T-cell (primary cell): ENCODE data around the gene PLD3. TPM values are rescaled to one million over a fixed set of nuclear protein-coding genes. Genes with fewer than 3 reads are reported as not detected.

Source experiments
- ATAC-seq, 4 experiments: fragments of 200-7000 bp in 3 of 4; fragments of 150-1000 bp in 1 of 4; cut with Tn5 transposase; replicated peaks in 1 of 4; 1 replicate in 3 of 4; 2 replicates in 1 of 4; pipeline ENCODE4 v1.10.0; 2021; ENCODE audit warnings: moderate library complexity in 3 of 4, mild to moderate bottlenecking in 2 of 4, moderate number of reproducible peaks in 1 of 4
- CTCF ChIA-PET, 2 donors: fragments of 300-600 bp; sonication (Branson Sonifier 250); formaldehyde crosslinking; loops; one replicate each; lab custom pipeline; 2022; ENCODE audit warnings: antibody characterized with exemption in 2 of 2; lab: Charles Lee
- POLR2A ChIA-PET, 2 donors: fragments of 300-600 bp; sonication (Branson Sonifier 250); formaldehyde crosslinking; loops; one replicate each; lab custom pipeline; 2022; ENCODE audit warnings: antibody characterized with exemption in 2 of 2; lab: Charles Lee
- DNase-seq, 35 experiments: peaks; one replicate each; pipeline versions ENCODE4 v3.0.0 to v3.0.0-alpha.2; 2013 to 2023
- H3K27ac ChIP-seq: one replicate; pipeline ENCODE4 v1.5.1; 2013; ENCODE audit warnings: low read length
- H3K27me3 ChIP-seq, 2 experiments: replicated peaks in 1 of 2; 1 replicate in 1 of 2; 2 replicates in 1 of 2; pipeline versions ENCODE4 v1.6.1 to v1.7.0; 2013; ENCODE audit warnings: low read length in 1 of 2, mixed read lengths in 1 of 2; ENCODE audit not compliant: control insufficient read depth in 2 of 2, insufficient read depth in 2 of 2; ENCODE audit errors: extremely low read depth in 1 of 2
- H3K36me3 ChIP-seq, 2 donors: 1 replicate in 1 of 2; 2 replicates in 1 of 2; pipeline versions ENCODE4 v1.6.1 to v1.7.0; 2013; ENCODE audit warnings: low read length in 1 of 2; ENCODE audit not compliant: control insufficient read depth in 2 of 2, insufficient read depth in 1 of 2; ENCODE audit errors: extremely low read depth in 1 of 2
- H3K4me1 ChIP-seq, 2 experiments: 1 replicate in 1 of 2; 2 replicates in 1 of 2; pipeline versions ENCODE4 v1.6.1 to v1.7.0; 2013; ENCODE audit warnings: low read length in 2 of 2, mixed read lengths in 1 of 2; ENCODE audit not compliant: insufficient read depth in 2 of 2, control insufficient read depth in 1 of 2; ENCODE audit errors: extremely low read depth in 1 of 2
- H3K4me3 ChIP-seq, 2 donors: 1 replicate in 1 of 2; 2 replicates in 1 of 2; pipeline versions ENCODE4 v1.5.1 to v1.7.0; 2013; ENCODE audit warnings: mild to moderate bottlenecking in 2 of 2, low read length in 1 of 2, moderate library complexity in 1 of 2; ENCODE audit not compliant: control insufficient read depth in 1 of 2; ENCODE audit errors: extremely low read depth in 1 of 2
- H3K9me3 ChIP-seq: 2 replicates; pipeline ENCODE4 v1.7.0; 2013
- H3K27ac Mint-ChIP-seq, 2 donors: one replicate each; pipeline ENCODE4 v1.8.0; 2020 to 2021; ENCODE audit warnings: mild to moderate bottlenecking in 2 of 2, mixed read lengths in 2 of 2
- H3K27me3 Mint-ChIP-seq, 2 donors: one replicate each; pipeline ENCODE4 v1.8.0; 2021 to 2022; ENCODE audit warnings: mixed read lengths in 2 of 2
- H3K36me3 Mint-ChIP-seq: one replicate; pipeline ENCODE4 v1.8.0; 2021; ENCODE audit warnings: mixed read lengths
- H3K4me1 Mint-ChIP-seq, 3 donors: one replicate each; pipeline ENCODE4 v1.8.0; 2020 to 2022; ENCODE audit warnings: mixed read lengths in 3 of 3, mild to moderate bottlenecking in 1 of 3
- H3K4me3 Mint-ChIP-seq, 3 donors: one replicate each; pipeline ENCODE4 v1.8.0; 2020 to 2022; ENCODE audit warnings: mild to moderate bottlenecking in 3 of 3, mixed read lengths in 3 of 3, moderate library complexity in 3 of 3
- H3K9me3 Mint-ChIP-seq, 3 donors: one replicate each; pipeline ENCODE4 v1.8.0; 2020 to 2022; ENCODE audit warnings: mixed read lengths in 3 of 3
- WGBS: methylation state at CpG from one replicate; pipeline ENCODE4 v1.1.5; 2013; ENCODE audit warnings: missing lambda C conversion rate; ENCODE audit not compliant: insufficient coverage; 5-methylcytosine and 5-hydroxymethylcytosine counted together
- total RNA-seq, 35 experiments: library from RNA in 6 of 35; stranded (reverse) in 6 of 35; fragments of 120-200 nt in 1 of 35; gene quantifications; one replicate each; pipeline versions ENCODE4 v1.2.1 to v1.2.4 and lab custom pipeline; 2013 to 2026

Gene PLD3
- total RNA-seq, 5 donors from 2014 or later (not counting 1 experiment from before 2014, with no cell fraction given) = 71.0 to 120 (median 118) TPM

DNA sequence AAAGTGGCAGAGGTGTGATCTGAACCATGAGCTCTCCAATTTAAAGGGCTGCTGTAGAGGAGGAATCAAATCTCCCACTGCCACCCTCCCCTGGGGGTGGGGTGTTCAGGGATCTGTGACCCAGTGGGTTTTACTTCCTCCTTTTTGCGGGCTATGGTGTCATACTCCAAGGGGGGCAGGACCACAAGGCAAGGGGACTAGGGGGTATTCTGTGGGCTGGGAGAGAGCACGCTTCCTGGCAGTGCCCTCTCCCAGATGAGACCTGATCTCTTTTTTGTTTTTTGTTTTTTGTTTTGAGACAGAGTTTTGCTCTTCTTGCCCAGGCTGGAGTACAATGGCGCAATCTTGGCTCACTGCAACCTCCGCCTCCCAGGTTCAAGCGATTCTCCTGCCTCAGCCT lies 10.3 kb downstream of the PLD3 start:
- H3K27ac Mint-ChIP-seq = no peak overlapping the region
- H3K27me3 Mint-ChIP-seq = no peaks in the 10 kb centered on the region
- WGBS = 70% methylated on average over 2 of the region's 5 CpGs
- H3K9me3 Mint-ChIP-seq = no peaks in the 10 kb centered on the region
- peaks cover 22% of the 10 kb centered on the region for H3K36me3 Mint-ChIP-seq
- H3K9me3 ChIP-seq = no peaks in the 10 kb centered on the region
- DNase-seq (peak in 3 of 35 experiments; percentile 10 to 46 (median 11)), ATAC-seq (no peak)
- no peak overlapping the region for H3K4me3 ChIP-seq
- peaks cover 0 to 10% of the 10 kb centered on the region in 2 experiments for H3K4me1 ChIP-seq
- H3K4me3 Mint-ChIP-seq = no peak overlapping the region
- CTCF ChIA-PET = no interaction called here
- peaks cover 21 to 26% (median 22%) of the 10 kb centered on the region in 3 donors for H3K4me1 Mint-ChIP-seq
- no peaks in the 10 kb centered on the region for H3K27me3 ChIP-seq
- POLR2A ChIA-PET = no interaction called here
- H3K27ac ChIP-seq = no peak overlapping the region
- H3K36me3 ChIP-seq = peaks cover 6 to 8% of the 10 kb centered on the region in 2 donors

DNA sequence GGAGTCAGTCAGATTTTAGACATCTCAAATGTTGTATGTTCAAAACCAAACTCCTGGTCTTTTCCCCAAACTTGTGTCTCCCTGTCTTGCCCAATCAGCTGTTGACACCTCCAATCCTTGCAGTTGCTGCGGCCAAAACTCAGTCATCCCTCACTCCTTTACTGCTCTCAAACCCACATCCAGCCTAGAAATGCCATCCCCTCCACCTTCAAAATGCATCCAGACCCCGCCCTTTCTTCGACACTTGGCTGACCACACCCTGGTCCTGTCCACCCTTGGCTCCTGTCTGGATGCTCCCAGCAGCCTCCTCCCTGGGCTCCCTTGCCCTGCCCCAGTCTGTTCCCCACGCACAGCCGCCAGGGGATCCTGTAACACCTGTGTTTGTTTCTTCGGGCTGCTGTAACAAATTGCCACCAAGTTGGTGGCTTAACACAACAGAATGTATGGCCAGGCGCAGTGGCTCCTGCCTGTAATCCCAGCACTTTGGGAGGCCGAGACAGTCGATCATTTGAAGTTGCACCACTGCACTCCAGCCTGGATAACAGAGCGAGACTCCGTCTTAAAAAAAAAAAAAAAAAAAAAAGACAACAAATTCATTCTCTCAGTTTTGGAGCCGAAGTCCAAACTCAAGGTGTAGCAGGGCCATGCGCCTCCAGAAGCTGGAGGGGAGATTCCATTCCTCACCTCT lies 11.7 kb downstream of the PLD3 start:
- Histone ChIP-seq H3K4me1 (peaks cover 5 to 13% of the 10 kb centered on the region in 2 experiments), H3K36me3 (peaks cover 6 to 8% of the 10 kb centered on the region in 2 donors), H3K27ac (no peak overlapping the region), H3K9me3 (no peaks in the 10 kb centered on the region), H3K4me3 (no peak overlapping the region), H3K27me3 (no peaks in the 10 kb centered on the region)
- peaks cover 26% of the 10 kb centered on the region for H3K36me3 Mint-ChIP-seq
- H3K4me1 Mint-ChIP-seq = peaks cover 25 to 31% (median 26%) of the 10 kb centered on the region in 3 donors
- H3K27me3 Mint-ChIP-seq = no peaks in the 10 kb centered on the region
- no peak for DNase-seq
- H3K4me3 Mint-ChIP-seq = no peak overlapping the region
- ATAC-seq = no peak
- no peaks in the 10 kb centered on the region for H3K9me3 Mint-ChIP-seq
- H3K27ac Mint-ChIP-seq = no peak overlapping the region
- ChIA-PET CTCF (no interaction called here), POLR2A (no interaction called here)
- 95% methylated on average over 9 of the region's 13 CpGs for WGBS

DNA sequence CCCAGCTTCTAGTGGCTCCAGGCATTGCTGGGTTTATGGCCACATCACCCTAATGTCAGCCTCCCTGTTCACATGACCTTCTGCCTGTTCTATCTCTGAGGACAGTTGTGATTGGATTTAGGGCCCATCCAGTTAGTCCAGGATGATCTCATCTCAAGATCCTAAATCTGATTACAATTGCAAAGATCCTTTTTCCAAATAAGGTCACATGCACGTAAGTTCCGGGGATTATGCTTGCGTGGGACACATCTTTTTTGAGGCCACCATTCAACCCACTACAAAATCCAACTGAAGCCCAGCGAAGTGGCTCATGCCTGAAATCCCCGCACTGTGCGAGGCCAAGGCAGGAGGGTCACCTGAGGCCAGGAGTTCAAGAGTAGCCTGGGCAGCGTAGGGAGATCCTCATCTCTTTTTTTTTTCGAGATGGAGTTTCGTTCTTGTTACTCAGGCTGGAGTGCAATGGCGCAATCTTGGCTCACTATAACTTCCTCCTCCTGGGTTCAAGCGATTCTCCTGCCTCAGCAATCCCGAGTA lies 12.3 kb downstream of the PLD3 start:
- H3K4me1 ChIP-seq = peaks cover 6 to 12% of the 10 kb centered on the region in 2 experiments
- ChIA-PET CTCF (no interaction called here), POLR2A (no interaction called here)
- peaks cover 27 to 33% (median 30%) of the 10 kb centered on the region in 3 donors for H3K4me1 Mint-ChIP-seq
- 99% methylated on average over 9 of the region's 12 CpGs for WGBS
- H3K4me3 Mint-ChIP-seq = no peak overlapping the region
- no peak overlapping the region for H3K27ac Mint-ChIP-seq
- H3K27me3 Mint-ChIP-seq = no peaks in the 10 kb centered on the region
- no peak overlapping the region for H3K27ac ChIP-seq
- H3K9me3 ChIP-seq = no peaks in the 10 kb centered on the region
- ATAC-seq (no peak), DNase-seq (no peak)
- H3K4me3 ChIP-seq = no peak overlapping the region
- H3K27me3 ChIP-seq = no peaks in the 10 kb centered on the region
- H3K36me3 Mint-ChIP-seq = peaks cover 25% of the 10 kb centered on the region
- no peaks in the 10 kb centered on the region for H3K9me3 Mint-ChIP-seq
- peaks cover 6 to 8% of the 10 kb centered on the region in 2 donors for H3K36me3 ChIP-seq

DNA sequence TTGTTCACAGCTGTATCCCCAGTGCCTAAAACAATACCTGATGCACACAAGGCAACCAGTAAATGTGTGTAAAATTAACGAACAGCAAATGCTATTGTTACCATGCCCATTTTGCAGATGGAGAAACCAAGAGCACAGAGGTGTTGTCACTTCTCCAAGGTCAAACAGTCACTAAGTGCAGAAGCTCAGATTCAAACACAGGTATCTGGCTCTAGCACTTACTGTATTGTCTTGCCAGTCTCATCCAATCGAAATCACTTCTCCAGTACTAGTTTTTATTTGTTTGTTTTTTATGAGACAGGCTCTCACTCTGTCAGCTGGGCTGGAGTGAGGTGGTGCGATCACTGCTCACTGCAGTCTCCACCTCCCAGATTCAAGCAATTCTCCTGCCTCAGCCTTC lies 13.7 kb downstream of the PLD3 start:
- ATAC-seq (no peak), DNase-seq (no peak)
- H3K4me3 Mint-ChIP-seq = no peak overlapping the region
- WGBS = 71% methylated on average over 1 of the region's 3 CpGs
- POLR2A ChIA-PET = interaction anchor here in 1 of 2 donors (0.6 kb wide), 1 partner anchor 24 kb away, joined by 3 read pairs; no protein-coding TSS in a partner anchor
- Histone ChIP-seq H3K9me3 (no peaks in the 10 kb centered on the region), H3K4me3 (no peak overlapping the region), H3K4me1 (peaks cover 6 to 10% of the 10 kb centered on the region in 2 experiments), H3K27ac (no peak overlapping the region), H3K36me3 (peaks cover 11 to 16% of the 10 kb centered on the region in 2 donors), H3K27me3 (no peaks in the 10 kb centered on the region)
- CTCF ChIA-PET = no interaction called here
- H3K27ac Mint-ChIP-seq = no peak overlapping the region
- no peaks in the 10 kb centered on the region for H3K9me3 Mint-ChIP-seq
- no peaks in the 10 kb centered on the region for H3K27me3 Mint-ChIP-seq
- peaks cover 17 to 25% (median 24%) of the 10 kb centered on the region in 3 donors for H3K4me1 Mint-ChIP-seq
- peaks cover 27% of the 10 kb centered on the region for H3K36me3 Mint-ChIP-seq

DNA sequence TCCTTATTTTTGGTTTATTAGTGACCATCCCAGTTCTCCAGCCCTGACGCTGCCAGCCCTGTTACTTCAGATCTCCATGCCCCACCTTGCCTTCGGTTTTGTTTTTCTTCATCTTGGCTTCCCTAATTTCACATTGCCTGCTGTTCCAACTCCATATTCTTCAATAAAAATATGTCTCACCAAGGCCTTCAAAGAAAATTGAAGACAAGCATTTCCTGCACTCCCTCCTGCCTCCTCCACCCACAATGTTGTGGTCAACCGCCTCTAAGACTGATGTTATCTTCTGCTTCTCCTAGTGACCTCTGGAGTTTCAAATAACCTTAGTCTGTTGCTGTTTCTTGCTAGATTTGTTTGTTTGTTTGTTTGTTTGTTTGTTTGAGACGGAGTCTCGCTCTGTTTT lies 14.6 kb downstream of the PLD3 start:
- WGBS = 42% methylated on average over 2 of the region's 5 CpGs
- DNase-seq (no peak), ATAC-seq (no peak)
- peaks cover 16 to 24% (median 22%) of the 10 kb centered on the region in 3 donors for H3K4me1 Mint-ChIP-seq
- ChIA-PET POLR2A (no interaction called here), CTCF (no interaction called here)
- no peak overlapping the region for H3K4me3 Mint-ChIP-seq
- peaks cover 20% of the 10 kb centered on the region for H3K36me3 Mint-ChIP-seq
- Histone ChIP-seq H3K4me1 (peaks cover 6 to 10% of the 10 kb centered on the region in 2 experiments), H3K27ac (no peak overlapping the region), H3K9me3 (no peaks in the 10 kb centered on the region), H3K27me3 (no peaks in the 10 kb centered on the region), H3K4me3 (no peak overlapping the region), H3K36me3 (peaks cover 11 to 20% of the 10 kb centered on the region in 2 donors)
- H3K27me3 Mint-ChIP-seq = no peaks in the 10 kb centered on the region
- H3K9me3 Mint-ChIP-seq = no peaks in the 10 kb centered on the region
- no peak overlapping the region for H3K27ac Mint-ChIP-seq

DNA sequence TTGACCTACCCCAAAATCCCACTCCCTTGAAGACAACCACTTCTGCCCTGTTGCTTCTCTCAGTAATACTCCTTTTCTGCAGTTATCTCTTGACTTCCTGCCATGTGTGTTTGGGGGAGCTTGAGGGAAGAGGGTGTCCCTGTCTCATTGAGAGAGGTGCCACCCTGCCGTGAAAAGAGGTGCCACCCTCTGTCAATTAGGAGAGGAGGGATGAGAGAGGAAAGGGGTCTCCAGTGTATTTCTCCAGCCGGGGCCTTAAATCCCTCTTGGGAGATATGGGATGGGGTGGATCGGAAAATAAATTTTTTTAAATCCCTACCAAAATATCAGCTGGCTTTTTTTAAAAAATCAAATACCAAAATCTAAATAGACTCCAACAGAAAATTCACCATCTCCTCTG lies 16.5 kb downstream of the PLD3 start:
- Histone ChIP-seq H3K27ac (no peak overlapping the region), H3K27me3 (no peaks in the 10 kb centered on the region), H3K4me1 (peaks cover 6 to 10% of the 10 kb centered on the region in 2 experiments), H3K9me3 (no peaks in the 10 kb centered on the region), H3K36me3 (peaks cover 5 to 30% of the 10 kb centered on the region in 2 donors), H3K4me3 (no peak overlapping the region)
- H3K4me3 Mint-ChIP-seq = peak overlapping the region in 1 of 3 donors; percentile 4
- DNase-seq (no peak), ATAC-seq (no peak)
- peaks cover 16 to 24% (median 19%) of the 10 kb centered on the region in 3 donors for H3K4me1 Mint-ChIP-seq
- peaks cover 24% of the 10 kb centered on the region for H3K36me3 Mint-ChIP-seq
- no peaks in the 10 kb centered on the region for H3K9me3 Mint-ChIP-seq
- POLR2A ChIA-PET = no interaction called here
- WGBS = no CpG with 5 or more reads among the region's 3 CpGs
- CTCF ChIA-PET = no interaction called here
- no peak overlapping the region for H3K27ac Mint-ChIP-seq
- H3K27me3 Mint-ChIP-seq = no peaks in the 10 kb centered on the region
